Smooth muscle cell (in vitro differentiated cells): ENCODE measurements around the gene VIM. TPM values are rescaled to one million over a fixed set of nuclear protein-coding genes. Genes with fewer than 3 reads are reported as not detected.
A peak's percentile ranks its signal among the peaks of the same experiment; 100 is the strongest.

ENCODE experiments used
- DNase-seq: peaks from one replicate; lab custom pipeline; 2025; ENCODE audit not compliant: unreplicated experiment; lab: John Stamatoyannopoulos, UW
- H2AFZ ChIP-seq: fragments of 200-600 bp; sonication (generic); 2 replicates; pipeline ENCODE4 v1.6.0; 2016; ENCODE audit warnings: antibody characterized with exemption, low read depth, mild to moderate bottlenecking
- H3F3A ChIP-seq: fragments of 200-600 bp; sonication (generic); 2 replicates; pipeline ENCODE4 v1.6.0; 2017; ENCODE audit warnings: antibody characterized with exemption, low read depth
- H3K27ac ChIP-seq: fragments of 200-600 bp; sonication (generic); 2 replicates; pipeline ENCODE4 v1.5.1; 2016; ENCODE audit warnings: low read depth, mild to moderate bottlenecking
- H3K27me3 ChIP-seq: fragments of 200-600 bp; sonication (generic); 2 replicates; pipeline ENCODE4 v1.6.1; 2016; ENCODE audit warnings: low read depth, mild to moderate bottlenecking
- H3K36me3 ChIP-seq: fragments of 200-600 bp; sonication (generic); 2 replicates; pipeline ENCODE4 v1.5.1; 2016; ENCODE audit warnings: low read depth
- H3K4me1 ChIP-seq: fragments of 200-600 bp; sonication (generic); 2 replicates; pipeline ENCODE4 v1.5.1; 2016; ENCODE audit warnings: low read depth
- H3K4me2 ChIP-seq: fragments of 200-600 bp; sonication (generic); 2 replicates; pipeline ENCODE4 v1.6.0; 2016; ENCODE audit warnings: mild to moderate bottlenecking
- H3K4me3 ChIP-seq: fragments of 200-600 bp; sonication (generic); 2 replicates; pipeline ENCODE4 v1.5.1; 2016; ENCODE audit warnings: mild to moderate bottlenecking
- H3K79me2 ChIP-seq: fragments of 200-600 bp; sonication (generic); 2 replicates; pipeline ENCODE4 v1.6.0; 2016; ENCODE audit warnings: low read depth, mild to moderate bottlenecking
- H3K9ac ChIP-seq: fragments of 200-600 bp; sonication (generic); 2 replicates; pipeline ENCODE4 v1.6.0; 2016; ENCODE audit warnings: low read depth
- H3K9me3 ChIP-seq: fragments of 200-600 bp; sonication (generic); replicated peaks from 2 replicates; pipeline ENCODE4 v1.5.1; 2016; ENCODE audit warnings: low read depth
- H4K20me1 ChIP-seq: fragments of 200-600 bp; sonication (generic); 2 replicates; pipeline ENCODE4 v1.6.0; 2016; ENCODE audit warnings: low read depth
- WGBS: methylation state at CpG from one replicate; pipeline ENCODE4 v1.1.7; 2016; ENCODE audit warnings: low lambda C conversion rate; 5-methylcytosine and 5-hydroxymethylcytosine counted together
- polyA plus RNA-seq: library from polyadenylated mRNA; unstranded; fragments of >200 nt; fragmentation: Nextera tagmentation; extraction: Ambion mirVana; gene quantifications from 2 replicates; pipeline ENCODE4 v1.2.1, GENCODE V29; 2016
- total RNA-seq: library from RNA; depleted of rRNA; stranded (reverse); fragments of >200 nt; gene quantifications from 2 replicates; pipeline ENCODE4 v1.2.3, GENCODE V29; 2014
- TF ChIP-seq, protein P1 (sequence below): fragments of 200-600 bp; sonication (generic); IDR thresholded peaks from 2 replicates; pipeline ENCODE4 v1.5.1; 2017; ENCODE audit warnings: borderline replicate concordance, mild to moderate bottlenecking, antibody characterized with exemption; ENCODE audit not compliant: insufficient read depth, poor library complexity, severe bottlenecking

The VIM gene
- total and polyA plus RNA-seq, 2 experiments from 2014 or later = 3,198 to 6,093 TPM

GRCh38 chr10:17210361-17210760 is 17.7 kb upstream of the VIM start:
- peaks cover 27% of the 10 kb centered on the region for H3K4me1 ChIP-seq
- H3K27ac ChIP-seq = peak overlapping the region; percentile 72
- peak overlapping the region; percentile 20 for H3K4me3 ChIP-seq
- no peaks in the 10 kb centered on the region for H3K9me3 ChIP-seq
- H4K20me1 ChIP-seq = no peaks in the 10 kb centered on the region
- no peaks in the 10 kb centered on the region for H3K27me3 ChIP-seq
- H3K4me2 ChIP-seq = peak overlapping the region; percentile 76
- peaks cover 4% of the 10 kb centered on the region for H3K79me2 ChIP-seq
- WGBS = 63% methylated on average over 3 of the region's 3 CpGs
- peaks cover 18% of the 10 kb centered on the region for H3F3A ChIP-seq
- H2AFZ ChIP-seq = no peak overlapping the region
- no peak for DNase-seq
- no peak overlapping the region for H3K9ac ChIP-seq
- H3K36me3 ChIP-seq = no peaks in the 10 kb centered on the region
- TF ChIP-seq, protein P1, sequence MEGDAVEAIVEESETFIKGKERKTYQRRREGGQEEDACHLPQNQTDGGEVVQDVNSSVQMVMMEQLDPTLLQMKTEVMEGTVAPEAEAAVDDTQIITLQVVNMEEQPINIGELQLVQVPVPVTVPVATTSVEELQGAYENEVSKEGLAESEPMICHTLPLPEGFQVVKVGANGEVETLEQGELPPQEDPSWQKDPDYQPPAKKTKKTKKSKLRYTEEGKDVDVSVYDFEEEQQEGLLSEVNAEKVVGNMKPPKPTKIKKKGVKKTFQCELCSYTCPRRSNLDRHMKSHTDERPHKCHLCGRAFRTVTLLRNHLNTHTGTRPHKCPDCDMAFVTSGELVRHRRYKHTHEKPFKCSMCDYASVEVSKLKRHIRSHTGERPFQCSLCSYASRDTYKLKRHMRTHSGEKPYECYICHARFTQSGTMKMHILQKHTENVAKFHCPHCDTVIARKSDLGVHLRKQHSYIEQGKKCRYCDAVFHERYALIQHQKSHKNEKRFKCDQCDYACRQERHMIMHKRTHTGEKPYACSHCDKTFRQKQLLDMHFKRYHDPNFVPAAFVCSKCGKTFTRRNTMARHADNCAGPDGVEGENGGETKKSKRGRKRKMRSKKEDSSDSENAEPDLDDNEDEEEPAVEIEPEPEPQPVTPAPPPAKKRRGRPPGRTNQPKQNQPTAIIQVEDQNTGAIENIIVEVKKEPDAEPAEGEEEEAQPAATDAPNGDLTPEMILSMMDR = no peak

- H4K20me1 ChIP-seq = no peaks in the 10 kb centered on the region
- H3K9ac ChIP-seq = no peak overlapping the region
- H3K4me1 ChIP-seq = peaks cover 25% of the 10 kb centered on the region
- H3K4me3 ChIP-seq = no peak overlapping the region
- H3K36me3 ChIP-seq = no peaks in the 10 kb centered on the region
- peak overlapping the region; percentile 98 for H3K27ac ChIP-seq
- H2AFZ ChIP-seq = no peak overlapping the region
- H3K79me2 ChIP-seq = peaks cover 4% of the 10 kb centered on the region
- no peak for DNase-seq
- TF ChIP-seq, protein P1 = no peak
- H3K27me3 ChIP-seq = no peaks in the 10 kb centered on the region
- H3K9me3 ChIP-seq = no peaks in the 10 kb centered on the region
- peaks cover 24% of the 10 kb centered on the region for H3F3A ChIP-seq
- H3K4me2 ChIP-seq = no peak overlapping the region
Measured at GRCh38 chr10:17212802-17213221, 15.2 kb upstream of the VIM start.

GRCh38 chr10:17213646-17214349 is 14.2 kb upstream of the VIM start:
- no peaks in the 10 kb centered on the region for H3K79me2 ChIP-seq
- 52% methylated on average over 2 of the region's 2 CpGs for WGBS
- no peak overlapping the region for H2AFZ ChIP-seq
- H3K9ac ChIP-seq = peak overlapping the region; percentile 83
- H3K4me2 ChIP-seq = peak overlapping the region; percentile 75
- TF ChIP-seq, protein P1 = no peak
- no peaks in the 10 kb centered on the region for H3K36me3 ChIP-seq
- H3K4me3 ChIP-seq = no peak overlapping the region
- H3K27me3 ChIP-seq = no peaks in the 10 kb centered on the region
- peaks cover 25% of the 10 kb centered on the region for H3K4me1 ChIP-seq
- H3K27ac ChIP-seq = peak overlapping the region; percentile 98
- DNase-seq = no peak
- H4K20me1 ChIP-seq = no peaks in the 10 kb centered on the region
- H3K9me3 ChIP-seq = no peaks in the 10 kb centered on the region
- H3F3A ChIP-seq = peaks cover 24% of the 10 kb centered on the region

GRCh38 chr10:17214526-17214925 is 13.5 kb upstream of the VIM start:
- H3K36me3 ChIP-seq = no peaks in the 10 kb centered on the region
- no peaks in the 10 kb centered on the region for H3K79me2 ChIP-seq
- H3K27ac ChIP-seq = peak overlapping the region; percentile 98
- H3K27me3 ChIP-seq = no peaks in the 10 kb centered on the region
- H3K4me2 ChIP-seq = peak overlapping the region; percentile 75
- no peaks in the 10 kb centered on the region for H4K20me1 ChIP-seq
- H3K4me3 ChIP-seq = no peak overlapping the region
- 32% methylated on average over 2 of the region's 2 CpGs for WGBS
- H3K9me3 ChIP-seq = no peaks in the 10 kb centered on the region
- DNase-seq = no peak
- peaks cover 24% of the 10 kb centered on the region for H3F3A ChIP-seq
- peaks cover 30% of the 10 kb centered on the region for H3K4me1 ChIP-seq
- TF ChIP-seq, protein P1 = no peak
- H3K9ac ChIP-seq = peak overlapping the region; percentile 83
- H2AFZ ChIP-seq = no peak overlapping the region
